ENCODE results near the gene TTPAL. TPM values are rescaled to one million over a fixed set of nuclear protein-coding genes. Genes with fewer than 3 reads are reported as not detected.

Gene TTPAL
- total and polyA plus RNA-seq, 10 of the 15 experiments (the other 5 are each of a cell fraction or from before 2014, with no cell fraction given) = 4.0 to 24.0 (median 9.3) TPM

DNA sequence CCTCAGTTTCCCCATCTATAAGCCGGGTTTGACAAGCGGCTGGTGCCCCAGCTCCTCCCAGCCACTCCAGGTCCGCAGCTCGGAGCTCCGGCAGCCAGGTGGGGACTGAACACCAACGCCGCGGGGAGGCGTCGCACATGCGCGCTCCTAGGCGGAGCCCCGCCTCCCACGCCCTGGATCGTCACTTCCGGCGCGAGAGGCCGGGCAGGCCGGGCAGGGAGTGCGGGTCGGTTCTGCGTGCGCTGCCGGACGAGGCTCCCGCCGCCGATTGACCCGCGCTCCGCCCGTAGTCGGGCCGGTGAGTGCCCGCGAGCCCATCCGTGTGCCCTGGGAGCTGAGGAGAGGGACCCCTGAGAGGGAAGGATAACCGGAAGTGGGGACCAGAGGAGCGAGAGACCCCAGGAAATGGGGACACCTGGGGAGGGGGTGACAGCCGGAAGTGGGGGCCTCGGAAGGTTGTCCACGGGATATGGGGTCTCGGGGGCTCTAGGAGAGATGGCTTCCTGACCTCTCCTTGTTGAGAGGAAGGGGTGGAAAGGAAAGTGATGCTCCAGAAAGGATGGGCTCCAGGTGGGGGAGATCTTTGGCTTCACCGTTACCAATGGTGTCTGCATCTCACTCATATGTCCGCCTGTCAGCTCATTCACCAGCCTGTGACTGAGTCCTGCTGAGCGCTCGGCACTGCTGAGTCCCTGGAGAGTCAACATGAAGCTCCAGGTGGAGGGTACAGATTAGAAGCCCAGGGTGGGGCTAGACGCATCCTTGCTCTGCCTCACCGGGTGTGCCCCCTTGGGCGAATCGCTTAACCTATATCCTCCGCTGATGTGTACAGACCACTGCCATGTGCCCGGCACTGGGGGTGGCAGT is at the start of gene TTPAL (continued):
- peak; percentile 88 for TF ChIP-seq ELK1 (IDR thresholded peaks at IDR 0.05; ENCODE audit: low read depth, low read length)
- TF ChIP-seq, protein P1, sequence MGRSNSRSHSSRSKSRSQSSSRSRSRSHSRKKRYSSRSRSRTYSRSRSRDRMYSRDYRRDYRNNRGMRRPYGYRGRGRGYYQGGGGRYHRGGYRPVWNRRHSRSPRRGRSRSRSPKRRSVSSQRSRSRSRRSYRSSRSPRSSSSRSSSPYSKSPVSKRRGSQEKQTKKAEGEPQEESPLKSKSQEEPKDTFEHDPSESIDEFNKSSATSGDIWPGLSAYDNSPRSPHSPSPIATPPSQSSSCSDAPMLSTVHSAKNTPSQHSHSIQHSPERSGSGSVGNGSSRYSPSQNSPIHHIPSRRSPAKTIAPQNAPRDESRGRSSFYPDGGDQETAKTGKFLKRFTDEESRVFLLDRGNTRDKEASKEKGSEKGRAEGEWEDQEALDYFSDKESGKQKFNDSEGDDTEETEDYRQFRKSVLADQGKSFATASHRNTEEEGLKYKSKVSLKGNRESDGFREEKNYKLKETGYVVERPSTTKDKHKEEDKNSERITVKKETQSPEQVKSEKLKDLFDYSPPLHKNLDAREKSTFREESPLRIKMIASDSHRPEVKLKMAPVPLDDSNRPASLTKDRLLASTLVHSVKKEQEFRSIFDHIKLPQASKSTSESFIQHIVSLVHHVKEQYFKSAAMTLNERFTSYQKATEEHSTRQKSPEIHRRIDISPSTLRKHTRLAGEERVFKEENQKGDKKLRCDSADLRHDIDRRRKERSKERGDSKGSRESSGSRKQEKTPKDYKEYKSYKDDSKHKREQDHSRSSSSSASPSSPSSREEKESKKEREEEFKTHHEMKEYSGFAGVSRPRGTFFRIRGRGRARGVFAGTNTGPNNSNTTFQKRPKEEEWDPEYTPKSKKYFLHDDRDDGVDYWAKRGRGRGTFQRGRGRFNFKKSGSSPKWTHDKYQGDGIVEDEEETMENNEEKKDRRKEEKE (IDR thresholded peaks at IDR 0.05) = no peak
- no peak for TF ChIP-seq NR2C1 (IDR thresholded peaks at IDR 0.05)
- TF ChIP-seq IRF4 (IDR thresholded peaks at IDR 0.05; ENCODE audit: low read depth, low read length) = no peak
- peak; percentile 83 for TF ChIP-seq MXI1 (IDR thresholded peaks at IDR 0.05; ENCODE audit: low read depth, low read length)
- TF ChIP-seq ATF2 (IDR thresholded peaks at IDR 0.05; ENCODE audit: low read length) = no peak
- peak in 1 of 2 experiments; percentile 67; a peak in 1 of 4 replicates for TF ChIP-seq SRF (IDR thresholded peaks at IDR 0.05; ENCODE audit: low read depth in 2 of 2, low read length in 2 of 2)
- TF ChIP-seq MTA2 (IDR thresholded peaks at IDR 0.05; ENCODE audit: low read depth) = no peak
- peak; percentile 13 for TF ChIP-seq RUNX3 (IDR thresholded peaks at IDR 0.05; ENCODE audit: low read length)
- no peak for TF ChIP-seq ATF7 (IDR thresholded peaks at IDR 0.05; ENCODE audit: low read depth)
- no peak for TF ChIP-seq ZBED1 (IDR thresholded peaks at IDR 0.05; ENCODE audit: borderline replicate concordance)
- TF ChIP-seq FOXK2 (IDR thresholded peaks at IDR 0.05) = 0 out of 2 replicates have a peak, but pooled peaks have one; percentile 45
- no peak for TF ChIP-seq ZBTB33 (IDR thresholded peaks at IDR 0.05)
- peak; percentile 38; the same call in 1 of the 2 replicates for TF ChIP-seq SIN3A (IDR thresholded peaks at IDR 0.05; ENCODE audit: low read depth, low read length)
- TF ChIP-seq ZNF217 (IDR thresholded peaks at IDR 0.05) = no peak
- peak; percentile 65 for TF ChIP-seq MYC (IDR thresholded peaks at IDR 0.05; ENCODE audit: insufficient read depth, insufficient read length, insufficient replicate concordance, low read length, severe bottlenecking)
- TF ChIP-seq RFX5 (IDR thresholded peaks at IDR 0.05; ENCODE audit: low read depth, low read length) = no peak
- no peak for TF ChIP-seq RBBP5 (conservative IDR thresholded peaks at IDR 0.05)
- peak; percentile 45 for TF ChIP-seq SP1 (IDR thresholded peaks at IDR 0.05; ENCODE audit: low read depth, low read length)
- no peak for TF ChIP-seq FOS (IDR thresholded peaks at IDR 0.05; ENCODE audit: borderline replicate concordance, extremely low read depth, insufficient read length)
- TF ChIP-seq, protein P2, sequence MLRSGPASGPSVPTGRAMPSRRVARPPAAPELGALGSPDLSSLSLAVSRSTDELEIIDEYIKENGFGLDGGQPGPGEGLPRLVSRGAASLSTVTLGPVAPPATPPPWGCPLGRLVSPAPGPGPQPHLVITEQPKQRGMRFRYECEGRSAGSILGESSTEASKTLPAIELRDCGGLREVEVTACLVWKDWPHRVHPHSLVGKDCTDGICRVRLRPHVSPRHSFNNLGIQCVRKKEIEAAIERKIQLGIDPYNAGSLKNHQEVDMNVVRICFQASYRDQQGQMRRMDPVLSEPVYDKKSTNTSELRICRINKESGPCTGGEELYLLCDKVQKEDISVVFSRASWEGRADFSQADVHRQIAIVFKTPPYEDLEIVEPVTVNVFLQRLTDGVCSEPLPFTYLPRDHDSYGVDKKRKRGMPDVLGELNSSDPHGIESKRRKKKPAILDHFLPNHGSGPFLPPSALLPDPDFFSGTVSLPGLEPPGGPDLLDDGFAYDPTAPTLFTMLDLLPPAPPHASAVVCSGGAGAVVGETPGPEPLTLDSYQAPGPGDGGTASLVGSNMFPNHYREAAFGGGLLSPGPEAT (IDR thresholded peaks at IDR 0.05; ENCODE audit: low read depth) = no peak
- no peak for TF ChIP-seq RCOR1 (conservative IDR thresholded peaks at IDR 0.05; ENCODE audit: low read depth, low read length)

All from GM12878 (cell line).